ENCODE measurements around the gene ACACA.
"Not testable (repeated sequence)": the region's sequence is repeated elsewhere in the genome, so short reads cannot be mapped to it uniquely, and the experiment has no call there.

The ACACA gene
- 39.9 to 63.0 (median 48.1) reads per million in 4 experiments for total RNA-seq

DNA sequence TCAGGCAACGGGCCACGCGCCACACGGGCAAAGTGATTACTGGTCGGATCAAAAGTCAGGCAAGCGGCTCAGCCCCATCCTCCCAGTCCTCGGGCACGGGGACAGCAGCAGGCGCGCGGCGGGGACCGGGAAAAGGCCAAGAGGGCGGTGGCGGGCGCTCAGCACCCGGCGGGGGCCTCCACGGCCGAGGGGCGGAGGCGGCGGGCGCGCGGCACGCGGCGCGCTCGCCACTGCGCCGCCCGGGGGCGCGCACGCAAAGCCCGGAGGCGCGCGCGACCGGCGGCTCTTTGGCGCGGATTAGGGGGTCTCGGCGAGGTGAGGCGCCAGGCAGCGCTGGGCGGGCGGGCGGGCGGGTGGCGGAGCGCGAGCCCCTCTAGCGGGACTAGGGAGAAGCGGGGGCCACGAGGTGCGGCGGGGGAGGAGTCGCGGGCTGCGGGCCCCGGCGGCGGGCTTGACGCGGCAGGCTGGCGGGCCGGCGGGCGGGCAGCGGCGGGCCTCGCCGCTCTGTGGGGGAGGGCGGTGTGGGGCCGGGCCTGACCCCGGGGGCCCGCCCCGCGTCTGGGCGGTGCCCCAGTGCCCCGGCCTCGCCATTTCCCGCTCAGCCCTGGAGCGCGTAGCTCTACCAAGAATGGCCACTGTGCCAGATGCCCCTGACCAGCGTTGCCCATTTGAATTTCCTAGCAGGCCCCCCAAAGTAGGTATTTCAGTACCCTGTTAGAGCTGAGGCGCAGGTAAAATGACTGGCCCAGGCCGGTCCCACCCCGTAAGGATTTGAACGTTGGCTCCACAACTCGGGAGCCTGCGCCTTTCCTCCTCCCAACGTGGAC lies at the start of gene ACACA, which contains the start of gene TADA2A:
Gene ACACA, minus strand, starts transcription at position 202 of the 827 bp plus-strand sequence. CDS start 537 bp downstream, outside the sequence.
Gene TADA2A, plus strand, starts transcription at position 252 of the 827 bp plus-strand sequence. CDS start 4,480 bp downstream, outside the sequence.
- DNase-seq, result peak; percentile 65

DNA sequence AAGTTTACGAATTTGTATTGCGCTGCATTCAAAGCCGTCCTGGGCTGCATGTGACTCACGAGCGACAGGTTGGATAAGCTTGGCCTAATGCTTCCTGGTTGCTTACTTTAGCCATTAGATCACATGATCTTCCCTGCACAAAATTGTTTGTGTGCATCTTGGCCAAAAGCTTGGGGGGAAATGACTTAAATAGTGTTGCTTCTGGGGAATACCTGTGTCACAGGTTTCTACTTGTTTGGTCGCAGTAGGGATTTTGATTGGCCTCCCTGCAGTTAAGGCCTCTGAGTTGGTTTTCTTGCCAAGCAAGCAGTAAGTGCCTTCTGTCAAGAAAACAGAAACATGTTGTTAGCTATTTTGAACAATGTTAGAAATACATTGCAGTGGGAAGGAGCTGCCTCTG lies 43.5 kb upstream of the ACACA start:
- DNase-seq, result no peak

DNA sequence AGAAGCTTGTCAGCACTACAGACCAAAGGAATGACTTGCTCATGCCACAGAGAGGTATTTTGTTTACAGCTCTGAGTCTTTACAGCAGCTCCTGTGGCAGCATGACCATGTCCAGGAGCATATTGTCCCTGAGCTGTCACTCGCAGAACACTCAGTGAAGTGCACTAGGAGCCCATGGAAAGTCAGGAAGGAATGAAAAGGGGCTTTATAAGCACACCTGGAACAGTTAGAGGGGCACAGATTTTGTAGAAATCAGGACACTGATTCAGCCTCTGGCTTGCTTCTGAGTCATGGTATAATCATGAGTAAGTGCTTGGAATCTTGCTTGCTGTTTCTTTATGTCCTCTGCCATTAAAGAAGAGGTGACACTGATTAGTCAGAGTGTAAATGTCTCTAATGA lies 41.0 kb upstream of the ACACA start:
- DNase-seq, result no peak

DNA sequence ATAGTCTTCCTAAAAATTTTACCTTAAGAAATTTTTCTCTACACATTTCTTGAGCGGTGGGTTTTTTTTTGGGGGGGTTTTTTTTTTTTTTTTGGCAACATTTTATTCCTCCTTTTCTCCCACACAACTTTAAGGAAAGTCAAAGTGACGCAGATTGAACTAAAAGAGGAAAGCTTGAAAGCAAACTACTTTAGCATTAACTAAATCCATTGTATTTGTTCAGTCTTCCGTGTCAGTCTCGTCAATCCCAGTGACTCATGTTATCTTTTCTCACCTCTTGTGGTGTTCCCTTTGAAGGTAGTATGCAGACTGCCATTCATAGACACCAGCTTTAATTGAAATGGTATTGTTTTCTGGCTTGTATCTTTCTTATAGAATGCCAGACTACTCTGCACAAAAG lies 39.4 kb upstream of the ACACA start:
- DNase-seq, result no peak

DNA sequence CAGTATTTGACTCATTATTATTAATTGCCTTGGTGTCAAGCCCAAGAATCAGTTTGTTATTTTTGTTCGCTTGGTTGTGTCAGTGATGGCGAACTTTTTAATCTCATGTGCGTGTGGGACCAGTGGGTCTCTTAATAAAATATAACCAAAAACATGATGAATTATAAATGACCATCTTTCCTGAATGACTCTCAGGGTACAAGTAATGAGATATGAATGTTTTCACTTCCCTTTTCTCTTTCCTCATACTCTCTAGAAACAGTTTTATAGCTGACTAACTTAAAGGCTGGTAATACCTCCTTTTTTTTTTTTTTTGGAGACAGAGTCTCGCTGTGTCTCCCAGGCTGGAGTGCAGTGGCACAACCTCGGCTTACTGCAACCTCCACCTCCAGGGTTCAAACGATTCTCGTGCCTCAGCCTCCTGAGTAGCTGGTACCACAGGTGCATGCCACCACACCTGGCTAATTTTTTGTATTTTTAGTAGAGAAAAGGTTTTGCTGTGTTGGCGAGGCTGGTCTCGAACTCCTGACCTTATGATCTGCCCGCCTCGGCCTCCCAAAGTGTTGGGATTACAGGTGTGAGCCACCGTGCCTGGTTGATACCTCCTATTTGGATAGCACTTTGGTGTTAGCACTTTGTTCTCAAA lies 34.9 kb upstream of the ACACA start:
- not testable (repeated sequence) for DNase-seq

DNA sequence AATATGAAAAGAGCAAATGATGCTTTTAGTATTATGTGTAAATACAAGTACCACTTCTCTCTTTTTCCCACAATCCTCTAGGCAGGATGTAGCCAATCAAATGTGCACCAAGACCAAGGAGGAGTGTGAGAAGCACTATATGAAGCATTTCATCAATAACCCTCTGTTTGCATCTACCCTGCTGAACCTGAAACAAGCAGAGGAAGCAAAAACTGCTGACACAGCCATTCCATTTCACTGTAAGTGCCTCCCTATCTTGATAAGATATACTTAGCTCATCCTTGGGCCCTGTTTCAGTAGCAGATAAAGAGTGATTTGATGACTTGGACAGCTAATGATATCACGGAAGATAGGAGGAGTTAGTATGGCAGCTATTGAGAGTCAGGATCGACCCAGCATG lies 33.8 kb upstream of the ACACA start:
- no peak for DNase-seq

DNA sequence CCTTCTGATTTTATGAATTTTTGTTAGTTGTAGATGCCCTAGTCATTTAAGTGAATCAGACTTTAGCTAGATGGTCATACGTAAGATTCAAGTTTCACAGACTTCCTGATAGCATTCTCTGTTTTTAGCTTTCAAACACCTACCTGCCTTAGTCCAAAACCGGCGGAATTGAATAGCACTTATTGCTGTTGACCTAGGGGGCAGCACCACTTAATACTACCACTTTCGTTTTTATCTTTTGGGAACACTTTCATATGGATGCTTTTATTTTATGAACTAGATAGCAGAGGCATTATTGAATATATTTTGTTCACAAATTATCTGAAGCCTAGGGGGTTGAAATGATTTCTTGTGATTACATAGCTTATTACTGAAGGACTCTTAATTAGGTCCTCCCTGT lies 31.5 kb upstream of the ACACA start:
- DNase-seq, result no peak

DNA sequence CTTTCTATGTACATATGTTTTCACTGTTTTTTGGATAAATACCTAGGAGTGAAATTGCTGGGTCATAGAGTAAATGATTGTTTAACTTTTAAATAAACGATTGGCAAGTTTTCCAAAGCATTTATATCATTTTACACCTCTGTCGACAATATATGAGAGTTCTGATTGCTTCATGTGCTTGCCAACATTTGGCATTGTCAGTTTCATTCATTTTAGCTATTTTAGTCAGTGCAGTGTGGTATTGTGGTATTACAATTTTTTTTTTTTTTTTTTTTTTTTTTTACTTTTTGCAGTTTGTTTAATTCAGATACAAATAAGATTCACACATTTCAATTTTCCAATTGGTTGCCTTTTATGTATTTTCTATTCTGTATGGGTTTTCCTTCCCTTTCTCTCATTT lies 26.0 kb upstream of the ACACA start:
- no peak for DNase-seq

DNA sequence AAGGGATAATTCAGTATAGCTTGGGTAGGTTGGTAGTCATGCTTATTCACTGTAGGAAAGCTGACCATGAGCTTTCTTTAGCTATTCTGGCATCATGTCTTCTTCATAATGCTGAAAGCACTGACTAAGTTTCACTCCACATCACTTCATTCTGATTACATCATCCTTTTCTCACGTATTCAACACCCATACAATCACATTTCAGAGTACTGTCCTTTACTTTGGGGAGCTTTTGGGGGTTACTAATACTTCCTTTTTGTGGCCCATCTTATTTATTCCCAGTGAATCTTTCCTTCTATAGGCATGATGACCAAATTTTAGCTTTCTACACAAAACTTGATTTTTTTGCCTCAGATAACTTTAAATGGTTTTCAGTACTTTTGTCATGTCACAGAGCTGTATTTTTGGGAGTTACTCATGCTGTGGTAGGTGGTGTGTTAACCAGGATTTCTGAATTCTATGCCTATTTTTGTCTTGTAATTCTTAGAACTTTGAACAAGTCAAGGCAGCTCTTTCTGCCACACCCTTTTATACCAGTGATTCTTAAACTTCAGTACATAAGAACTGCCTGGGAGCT lies 23.5 kb upstream of the ACACA start:
- DNase-seq, result no peak

DNA sequence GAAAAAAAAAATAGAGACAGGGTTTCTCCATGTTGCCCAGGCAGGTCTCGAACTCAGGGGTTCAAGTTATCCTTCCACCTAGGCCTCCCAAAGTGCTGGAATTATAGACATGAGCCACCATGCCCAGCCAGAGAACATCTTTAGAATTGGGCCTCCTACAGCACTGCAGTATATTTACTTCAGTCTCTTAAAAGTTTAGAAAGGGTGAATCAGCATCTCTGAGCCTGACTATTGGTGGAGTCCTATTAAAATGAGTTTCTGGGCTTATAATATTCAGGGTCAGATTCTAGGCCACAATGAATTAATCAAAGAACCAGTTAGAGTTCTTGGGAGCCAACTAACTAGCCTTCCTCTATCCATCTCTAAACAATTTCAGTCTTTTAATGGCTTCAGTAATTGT lies 22.8 kb upstream of the ACACA start:
- DNase-seq, result no peak

DNA sequence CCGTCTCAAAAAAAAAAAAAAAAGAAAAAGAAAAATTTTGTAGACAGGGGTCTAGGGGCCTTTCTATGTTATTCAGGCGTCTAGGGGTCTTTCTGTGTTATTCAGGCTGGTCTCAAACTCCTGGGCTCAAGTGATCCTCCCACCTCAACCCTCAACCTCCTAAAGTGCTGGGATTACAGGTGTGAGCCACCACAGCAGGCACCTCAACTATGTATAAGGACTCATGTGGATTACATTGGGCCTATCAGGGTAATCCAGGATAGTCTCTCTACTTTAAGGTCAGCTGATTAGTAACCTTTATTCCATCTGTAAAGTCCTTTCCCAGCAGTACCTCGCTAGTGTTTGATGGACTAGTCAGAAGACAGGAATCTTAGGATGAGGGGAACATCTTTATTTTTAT lies 22.4 kb upstream of the ACACA start:
- DNase-seq, result no peak

DNA sequence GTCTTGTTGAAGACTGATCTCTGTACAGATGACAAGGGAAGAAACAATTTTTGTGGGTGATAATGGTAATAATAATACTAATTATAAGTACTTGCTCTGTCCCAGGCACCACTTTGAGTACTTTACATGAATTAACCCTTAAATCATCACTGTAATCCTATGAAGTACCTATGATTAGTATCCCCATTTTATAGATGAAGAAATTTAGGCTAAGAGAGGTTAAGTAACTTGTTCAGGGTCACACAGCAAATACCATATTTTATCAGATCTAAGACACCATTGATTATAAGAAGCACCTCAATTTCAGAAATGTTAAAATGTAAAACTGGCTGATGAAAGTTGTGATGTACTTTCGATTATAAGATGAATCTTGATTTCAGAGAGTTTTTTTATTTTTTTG lies 18.6 kb upstream of the ACACA start:
- no peak for DNase-seq

DNA sequence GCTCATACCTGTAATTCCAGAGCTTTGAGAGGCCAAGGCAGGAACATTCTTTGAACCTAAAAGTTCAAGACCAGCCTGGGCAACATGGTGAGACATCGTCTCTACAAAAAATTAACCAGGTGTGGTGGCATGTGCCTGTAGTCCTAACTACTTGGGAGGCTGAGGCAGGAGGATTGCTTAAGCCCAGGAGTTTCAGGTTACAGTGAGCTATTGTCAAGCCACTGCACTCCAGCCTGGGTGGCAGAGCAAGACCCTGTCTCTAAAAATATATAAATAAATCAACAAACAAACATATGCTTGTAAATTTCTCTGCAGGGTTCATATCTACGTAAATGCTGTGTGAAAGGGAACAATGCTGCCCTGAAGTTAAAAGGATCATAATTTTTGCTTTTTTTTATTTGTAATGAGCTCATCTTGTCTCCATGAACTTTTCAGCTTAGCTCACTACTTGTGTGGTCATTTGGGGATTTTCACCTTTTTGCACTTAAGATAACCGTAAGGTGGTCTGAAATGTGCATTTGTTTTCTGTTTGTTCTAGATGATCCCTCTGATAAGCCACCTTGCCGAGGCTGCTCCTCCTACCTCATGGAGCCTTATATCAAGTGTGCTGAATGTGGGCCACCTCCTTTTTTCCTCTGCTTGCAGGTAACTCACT lies 16.5 kb upstream of the ACACA start:
- DNase-seq, result no peak

DNA sequence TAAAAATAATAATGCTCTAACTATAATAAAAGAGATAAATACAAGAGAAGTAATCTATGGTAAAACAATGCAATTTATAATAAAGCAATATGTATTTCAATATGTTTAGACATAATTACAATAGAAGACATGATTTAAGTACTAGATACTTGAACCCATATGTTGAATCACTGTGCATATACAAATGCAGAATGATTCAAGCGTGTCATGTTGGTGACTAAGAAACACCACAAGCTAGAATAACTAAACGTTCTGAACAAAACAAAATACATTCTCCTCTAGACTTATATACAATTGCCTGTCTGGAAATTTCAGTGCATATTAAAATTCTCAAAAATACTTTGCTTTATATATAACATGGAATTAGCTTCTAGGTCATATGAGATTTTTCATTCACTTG lies 11.2 kb upstream of the ACACA start:
- DNase-seq, result no peak

DNA sequence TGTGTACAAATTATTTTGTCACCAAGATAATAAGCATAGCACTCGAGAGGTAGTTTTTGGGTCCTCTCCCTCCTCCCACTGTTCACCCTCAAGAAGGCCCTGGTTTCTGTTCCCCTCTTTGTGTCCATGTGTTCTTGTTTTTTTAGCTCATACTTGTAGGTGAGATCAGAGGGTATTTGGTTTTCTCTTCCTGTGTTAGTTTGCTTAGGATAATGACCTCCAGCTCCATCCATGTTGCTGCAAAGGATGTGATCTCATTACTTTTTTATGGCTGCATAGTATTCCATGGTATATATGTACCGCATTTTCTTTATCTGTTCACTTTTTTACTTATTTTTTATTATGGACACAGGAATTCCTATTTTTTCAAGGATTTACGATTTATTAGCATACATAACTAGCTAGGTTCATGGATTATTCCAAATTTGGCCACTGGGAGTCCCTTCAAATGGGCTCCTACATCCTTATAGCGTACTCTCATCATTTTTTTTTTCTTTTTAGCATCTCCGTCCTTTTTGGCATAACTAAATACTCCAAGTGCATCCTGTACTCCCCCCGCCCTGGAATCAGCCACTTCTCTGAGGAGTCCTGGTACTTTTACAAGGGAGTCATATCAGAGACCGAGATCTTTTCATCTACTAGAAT lies 7.4 kb upstream of the ACACA start:
- no peak for DNase-seq

DNA sequence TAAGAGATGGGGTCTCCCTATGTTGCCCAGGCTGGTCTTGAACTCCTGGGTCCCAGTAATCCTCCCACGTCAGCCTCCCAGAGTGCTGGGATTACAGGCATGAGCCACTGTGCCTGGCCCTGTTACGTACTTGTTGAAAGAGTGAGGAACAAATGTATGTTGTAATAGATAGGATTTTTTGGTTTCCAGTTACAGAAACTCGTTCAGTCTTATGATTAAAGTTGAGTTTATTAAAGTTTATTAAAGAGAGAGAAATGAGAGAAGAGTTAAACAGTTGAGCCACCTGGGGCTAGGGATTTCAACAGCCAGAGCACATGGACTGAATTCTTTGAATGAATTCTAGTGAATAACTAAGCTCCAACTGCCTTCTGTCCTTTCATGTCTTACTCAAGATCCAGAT lies 3.7 kb upstream of the ACACA start:
- DNase-seq, result no peak

DNA sequence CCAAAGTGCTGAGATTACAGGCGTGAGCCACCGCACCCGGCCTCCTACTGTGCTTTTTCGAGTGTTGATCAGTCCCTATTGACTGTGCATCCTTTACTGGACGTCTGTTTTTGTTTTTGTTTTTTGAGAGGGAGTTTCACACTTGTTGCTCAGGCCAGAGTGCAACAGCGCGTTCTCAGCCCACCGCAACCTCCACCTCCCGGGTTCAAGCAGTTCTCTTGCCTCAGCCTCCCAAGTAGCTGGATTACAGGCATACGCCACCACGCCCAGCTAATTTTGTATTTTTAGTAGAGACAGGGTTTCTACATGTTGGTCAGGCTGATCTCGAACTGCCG lies 1.5 kb upstream of the ACACA start:
- DNase-seq, result not testable (repeated sequence)

DNA sequence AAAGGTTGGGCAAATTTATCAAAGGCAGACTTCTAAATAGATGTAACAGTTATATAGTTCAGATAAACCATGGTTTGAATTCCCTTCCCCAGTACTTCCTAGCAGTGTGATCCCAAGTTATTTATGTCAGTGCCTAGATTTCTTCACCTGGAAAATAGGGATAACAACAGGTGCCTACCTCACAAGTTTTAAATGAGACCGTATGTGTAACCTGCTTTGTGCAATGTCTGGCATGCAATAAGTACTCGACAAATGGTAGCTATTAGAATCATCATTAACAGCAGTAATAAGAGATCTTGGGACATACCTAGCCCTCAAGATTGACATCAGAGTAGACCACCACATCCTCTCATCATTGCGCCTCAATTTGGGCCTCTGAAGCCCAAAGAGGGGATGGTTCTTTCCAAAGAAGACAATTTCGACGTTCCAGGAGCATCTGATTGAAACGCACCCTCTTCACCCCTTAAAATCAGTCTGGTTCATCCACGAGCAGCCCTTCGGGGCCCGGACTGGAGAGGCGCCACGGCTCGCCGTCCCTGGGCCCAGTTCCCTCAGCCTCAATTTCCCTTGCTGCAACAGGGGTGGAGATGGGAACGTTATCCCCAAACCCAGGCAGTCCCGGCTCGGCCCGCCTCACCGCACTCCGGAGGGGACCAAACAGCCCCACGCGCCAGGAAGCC lies 541 bp downstream of the ACACA start:
- no peak for DNase-seq

DNA sequence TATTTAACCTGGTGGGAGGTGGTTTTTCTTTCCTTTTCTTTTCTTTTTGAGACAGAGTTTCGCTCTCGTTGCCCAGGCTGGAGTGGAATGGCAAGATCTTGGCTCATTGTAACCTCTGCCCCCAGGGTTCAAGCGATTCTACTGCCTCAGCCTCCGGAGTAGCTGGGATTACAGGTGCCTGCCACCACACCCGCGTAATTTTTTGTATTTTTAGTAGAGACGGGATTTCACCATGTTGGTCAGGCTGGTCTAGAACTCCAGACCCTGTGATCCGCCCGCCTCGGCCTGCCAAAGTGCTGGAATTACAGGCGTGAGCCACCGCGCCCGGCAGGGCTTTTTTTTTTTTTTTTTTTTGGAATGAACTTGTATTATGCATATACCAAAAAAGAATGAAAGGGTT lies 1.1 kb downstream of the ACACA start:
- DNase-seq, result not testable (repeated sequence)

DNA sequence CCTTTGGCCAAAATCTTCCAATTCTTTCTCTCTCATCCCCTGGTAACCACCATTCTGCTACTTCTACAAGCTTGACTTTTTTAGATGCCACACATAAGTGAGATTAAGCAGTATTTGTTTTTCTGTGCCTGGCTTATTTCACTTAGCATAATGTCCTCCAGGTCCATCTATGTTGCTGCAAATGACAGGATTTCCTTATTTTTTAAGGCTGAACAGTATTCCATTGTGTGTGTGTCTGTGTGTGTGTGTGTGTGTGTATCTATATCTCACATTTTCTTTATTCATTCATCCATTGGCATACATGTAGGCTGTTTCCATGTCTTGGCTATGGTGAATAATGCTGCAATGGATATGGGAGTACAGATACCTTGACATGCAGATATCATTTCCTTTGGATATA lies 6.1 kb downstream of the ACACA start:
- no peak for DNase-seq

DNA sequence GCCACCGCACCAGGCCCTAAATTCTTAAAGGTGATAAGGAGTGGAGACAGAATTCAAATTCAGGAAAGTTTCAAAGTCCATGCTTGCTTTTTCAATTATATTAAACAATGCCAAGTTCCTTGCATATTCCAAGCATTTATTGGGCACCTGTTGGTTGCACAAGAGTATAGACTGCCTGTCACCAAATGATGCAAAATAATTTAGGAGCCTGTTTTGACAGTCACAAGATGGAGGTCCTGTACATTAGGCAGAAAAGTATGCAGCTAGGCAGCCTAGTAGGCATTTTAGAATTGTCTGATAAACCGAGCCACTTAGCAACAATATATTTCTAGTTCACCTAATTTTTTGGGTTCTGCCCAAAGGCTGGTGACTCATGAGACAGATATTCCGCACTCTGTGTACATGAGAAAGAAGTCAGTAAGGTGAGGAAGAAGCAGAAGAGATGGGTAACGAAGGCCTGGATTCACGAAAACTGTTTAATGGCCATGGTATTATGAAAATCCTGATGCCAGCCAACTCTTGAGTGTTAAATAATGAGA lies 7.3 kb downstream of the ACACA start:
- DNase-seq, result no peak

DNA sequence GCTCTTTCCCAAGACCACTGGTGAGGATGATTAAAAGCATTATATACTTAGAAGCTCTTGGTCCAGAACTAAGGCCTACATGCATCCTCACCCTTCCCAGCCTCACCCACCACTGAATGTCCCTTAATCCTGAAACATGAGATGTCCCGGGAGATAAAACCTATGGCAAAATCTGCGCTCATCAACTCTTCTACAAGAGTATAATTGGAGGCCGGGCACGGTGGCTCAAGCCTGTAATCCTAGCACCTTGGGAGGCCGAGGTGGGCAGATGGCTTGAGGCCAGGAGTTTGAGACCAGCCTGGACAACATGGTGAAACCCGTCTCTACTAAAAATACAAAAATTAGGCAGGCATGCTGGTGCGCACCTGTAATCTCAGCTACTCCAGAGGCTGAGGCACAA lies 13.3 kb downstream of the ACACA start:
- no peak for DNase-seq
